Caki2 (cell line): ENCODE data around the gene IDH3G. TPM values are rescaled to one million over a fixed set of nuclear protein-coding genes. Genes with fewer than 3 reads are reported as not detected.

Experiments used
- DNase-seq: peaks from one replicate; pipeline ENCODE4 v3.0.0-alpha.2; 2015; ENCODE audit warnings: low read depth
- in situ Hi-C: cut with HindIII; loops from 2 replicates; pipeline ENCODE4 v1.10.0; 2016; ENCODE audit warnings: low sequenced_read_pairs, low pct_unique_long_range_greater_than_20kb, mixed read lengths
- total RNA-seq: library from RNA; depleted of rRNA; stranded (reverse); fragments of >200 nt; shearing (Covaris generic); gene quantifications from 2 replicates; pipeline ENCODE4 v1.2.3, GENCODE V29; 2014; ENCODE audit warnings: low replicate concordance; rRNA removed

Gene IDH3G
- 44.9 and 63.0 TPM in 2 replicates for total RNA-seq

GRCh38 chrX:153794018-153794896 lies at the start of gene IDH3G, which contains the start of gene SSR4:
TSS of gene IDH3G (minus strand) at chrX:153794375. CDS start at chrX:153794326, 49 bp downstream.
TSS of gene SSR4 (plus strand) at chrX:153794668. CDS start at chrX:153794688, 20 bp downstream.
- in situ Hi-C loops = no loop called here

GRCh38 chrX:153836921-153837320 lies 42.7 kb upstream of the IDH3G start:
- DNase-seq = no peak
- in situ Hi-C loops = no loop called here

More at GRCh38 chrX:153794018-153794896, at the start of gene IDH3G, which contains the start of gene SSR4:
- DNase-seq = peak; percentile 96

- in situ Hi-C loops = no loop called here
Observed at GRCh38 chrX:153832728-153833127, 38.6 kb upstream of the IDH3G start.

GRCh38 chrX:153831429-153832150 lies 37.4 kb upstream of the IDH3G start:
- in situ Hi-C loops = no loop called here

More at GRCh38 chrX:153832728-153833127, 38.6 kb upstream of the IDH3G start:
- DNase-seq = no peak

GRCh38 chrX:153830640-153831428 lies 36.7 kb upstream of the IDH3G start:
- in situ Hi-C loops = no loop called here
- no peak for DNase-seq

More at GRCh38 chrX:153831429-153832150, 37.4 kb upstream of the IDH3G start:
- no peak for DNase-seq

- no peak for DNase-seq
- in situ Hi-C loops = no loop called here
Observed at GRCh38 chrX:153829799-153830639, 35.8 kb upstream of the IDH3G start, which contains the start of gene PDZD4. TSS of gene PDZD4 (minus strand) at chrX:153830544. CDS start at chrX:153830298, 246 bp downstream.

GRCh38 chrX:153829549-153829798 lies 35.3 kb upstream of the IDH3G start:
- in situ Hi-C loops = no loop called here

GRCh38 chrX:153828723-153829548 lies 34.8 kb upstream of the IDH3G start:
- DNase-seq = no peak
- in situ Hi-C loops = no loop called here

More at GRCh38 chrX:153829549-153829798, 35.3 kb upstream of the IDH3G start:
- no peak for DNase-seq

- DNase-seq = no peak
- in situ Hi-C loops = no loop called here
Observed at GRCh38 chrX:153828308-153828707, 34.1 kb upstream of the IDH3G start.

GRCh38 chrX:153827903-153828302 lies 33.7 kb upstream of the IDH3G start:
- in situ Hi-C loops = no loop called here
- DNase-seq = no peak

- no peak for DNase-seq
- in situ Hi-C loops = no loop called here
Observed at GRCh38 chrX:153827016-153827415, 32.8 kb upstream of the IDH3G start.

GRCh38 chrX:153825042-153825441 lies 30.9 kb upstream of the IDH3G start:
- in situ Hi-C loops = no loop called here
- no peak for DNase-seq

GRCh38 chrX:153824348-153824747 lies 30.2 kb upstream of the IDH3G start:
- in situ Hi-C loops = no loop called here
- DNase-seq = no peak

GRCh38 chrX:153821066-153821465 lies 26.9 kb upstream of the IDH3G start:
- DNase-seq = no peak
- in situ Hi-C loops = no loop called here

- in situ Hi-C loops = no loop called here
Observed at GRCh38 chrX:153820601-153821000, 26.4 kb upstream of the IDH3G start.

GRCh38 chrX:153819384-153820040 lies 25.3 kb upstream of the IDH3G start:
- DNase-seq = no peak
- in situ Hi-C loops = no loop called here

More at GRCh38 chrX:153820601-153821000, 26.4 kb upstream of the IDH3G start:
- DNase-seq = no peak
